Measurements from ENCODE around the gene GTPBP8.

- TF ChIP-seq CTCF (conservative IDR thresholded peaks at IDR 0.05 in 1 of 2, IDR thresholded peaks at IDR 0.05 in 1 of 2; ENCODE audit: low read depth in 1 of 2, low read length in 2 of 2) (no peak), EZH2 (IDR thresholded peaks at IDR 0.05; ENCODE audit: low read length, missing control alignments) (no peak)
These were observed 34.4 kb upstream of the GTPBP8 start for GRCh38 chr3:112956351-112956750.

All from fibroblast of lung (primary cell).